Activated T-cell treated with anti-CD3 and anti-CD28 coated beads for 48 hours (primary cell): ENCODE results near the gene ZSCAN30.

Experiments used
- DNase-seq: peaks from one replicate; pipeline ENCODE4 v3.0.0-alpha.2; 2020; ENCODE audit warnings: low read depth

Gene ZSCAN30

DNA sequence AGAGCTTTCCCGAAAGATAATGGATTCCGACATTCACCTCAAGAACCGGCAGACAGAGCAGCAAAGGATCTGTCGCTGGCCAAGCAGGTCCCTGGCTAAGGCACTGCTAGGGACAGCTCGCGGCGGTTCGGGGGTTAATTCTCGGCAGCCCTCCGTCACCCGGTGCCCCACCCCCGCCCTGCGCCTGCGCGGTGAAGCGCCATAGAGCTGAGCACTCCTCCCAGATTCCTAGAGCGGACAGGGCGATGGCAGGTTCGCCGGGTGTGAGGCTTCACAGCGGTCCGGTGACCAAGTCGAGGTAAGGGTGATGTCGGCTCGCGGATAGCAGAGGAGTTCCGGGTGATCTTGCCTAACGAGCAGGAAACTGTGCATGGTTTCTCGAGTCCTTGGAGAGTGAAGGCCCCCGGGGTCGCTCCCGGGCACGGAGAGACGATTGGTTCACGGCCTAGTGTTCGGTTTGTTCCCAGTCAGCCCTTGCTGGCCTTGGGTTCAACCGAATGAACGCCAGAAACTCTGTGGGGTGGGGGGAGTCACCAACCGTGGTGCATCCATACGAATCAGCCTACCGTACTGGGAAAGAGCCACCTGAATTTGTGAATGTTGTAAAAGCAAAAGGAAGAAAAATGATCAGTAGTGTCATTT lies at the start of gene ZSCAN30:
TSS of gene ZSCAN30 (minus strand) at position 136 of the 642 bp plus-strand sequence. CDS start 25,877 bp downstream, outside the sequence.
- DNase-seq: peak; percentile 95

DNA sequence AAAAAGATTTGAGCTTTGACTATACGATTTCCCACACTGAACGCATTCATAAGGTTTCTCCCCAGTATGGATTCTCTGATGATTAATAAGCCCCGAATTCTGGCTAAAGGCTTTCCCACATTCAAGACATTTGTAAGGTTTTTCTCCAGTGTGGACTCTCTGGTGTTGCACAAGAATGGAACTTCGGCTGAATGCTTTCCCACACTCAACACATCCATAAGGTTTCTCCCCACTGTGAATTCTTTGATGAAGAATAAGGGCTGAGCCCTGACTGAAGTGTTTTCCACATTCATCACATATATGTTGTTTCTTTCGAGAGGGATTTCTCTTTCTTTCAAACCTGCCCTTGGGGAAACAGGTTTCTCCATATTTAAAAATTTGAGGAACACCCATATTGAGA lies 47.3 kb upstream of the ZSCAN30 start:
- DNase-seq: no peak

DNA sequence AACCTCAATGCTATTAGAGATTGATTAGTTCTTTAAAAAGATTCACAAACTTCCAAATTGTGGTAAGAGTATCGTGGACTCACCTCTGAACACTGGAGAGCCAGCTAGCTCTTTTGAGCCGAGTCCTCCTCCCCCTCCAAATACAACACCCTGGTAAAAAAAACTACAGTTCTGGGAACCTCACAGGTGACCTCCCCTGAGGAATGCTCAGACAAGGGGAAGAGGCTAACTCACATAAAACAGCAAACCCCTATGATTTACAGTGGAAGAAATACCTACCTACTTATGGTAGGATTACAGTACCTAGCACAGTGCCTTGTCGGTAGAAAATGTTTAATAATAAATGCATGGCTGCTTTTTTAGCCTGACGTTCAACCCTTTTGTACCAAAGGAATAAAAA lies 45.8 kb upstream of the ZSCAN30 start:
- no peak for DNase-seq

DNA sequence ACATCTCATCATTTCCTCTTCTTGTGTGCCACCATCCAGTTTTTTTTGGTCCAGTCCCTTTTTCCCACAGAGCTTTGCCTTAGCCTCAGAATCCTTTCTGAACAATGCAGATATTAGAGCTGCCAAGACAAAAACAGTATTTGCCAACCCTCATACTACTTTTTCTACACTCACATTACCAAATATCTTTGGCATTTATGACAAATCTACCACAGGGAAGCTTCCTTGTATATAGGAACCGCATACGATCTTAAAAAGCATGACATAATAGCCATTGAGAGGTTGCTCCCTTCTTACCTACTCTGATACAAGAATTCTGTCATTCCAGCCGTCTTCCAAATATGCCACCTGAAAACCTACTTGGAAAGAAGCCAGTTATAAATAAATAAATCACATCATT lies 44.8 kb upstream of the ZSCAN30 start:
- DNase-seq: no peak

DNA sequence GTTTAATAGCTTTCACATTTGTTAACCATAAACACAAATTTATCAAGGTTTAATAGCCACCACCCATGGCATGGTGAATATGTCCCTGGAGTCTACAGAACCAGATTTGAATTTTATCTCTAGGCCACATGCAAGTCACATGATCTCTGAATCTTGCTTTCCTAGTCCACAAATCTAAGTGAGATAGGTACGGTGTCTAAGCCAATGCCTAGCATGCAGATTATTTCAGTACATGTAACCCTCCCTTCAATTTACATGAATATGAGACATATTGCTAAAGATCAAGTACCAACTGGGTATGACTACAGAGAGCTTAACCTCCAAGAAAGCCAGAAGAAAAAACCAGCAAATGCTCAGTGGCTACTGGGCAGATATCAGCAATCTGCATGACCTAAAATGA lies 44.2 kb upstream of the ZSCAN30 start:
- DNase-seq: no peak

DNA sequence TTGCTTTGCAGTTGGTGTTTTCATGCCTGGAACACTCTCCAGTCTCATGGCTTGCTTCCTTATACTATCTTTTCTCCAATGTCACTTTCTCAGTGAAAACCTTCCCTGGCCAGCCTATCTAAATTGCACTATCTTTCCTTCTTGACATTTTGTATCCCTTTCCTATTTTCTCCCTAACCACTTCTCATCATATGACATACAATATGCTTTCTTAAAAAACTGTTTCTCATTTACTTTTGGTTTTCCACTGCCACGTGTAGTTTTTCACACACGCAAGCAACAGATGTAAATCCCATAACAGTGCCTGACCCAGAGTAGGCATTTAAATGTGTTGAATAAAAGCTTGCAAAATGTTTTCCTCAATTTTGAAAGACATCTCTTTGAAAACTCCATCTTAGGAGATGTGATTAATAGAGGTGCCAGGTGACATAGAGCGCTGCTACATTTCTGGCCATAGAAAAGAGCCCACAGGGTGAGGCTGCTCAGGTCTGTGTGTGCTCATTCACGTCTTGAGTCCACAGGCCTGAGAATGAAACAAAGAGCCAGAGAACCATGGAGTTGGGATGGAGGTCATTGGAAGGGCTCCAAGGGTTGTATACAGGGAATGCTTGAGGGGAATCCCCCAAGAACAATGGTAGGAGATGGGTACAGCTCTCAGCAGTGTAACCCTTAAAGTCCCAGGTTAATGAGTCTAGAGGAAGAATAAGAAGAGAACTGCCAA lies 41.5 kb upstream of the ZSCAN30 start:
- no peak for DNase-seq

DNA sequence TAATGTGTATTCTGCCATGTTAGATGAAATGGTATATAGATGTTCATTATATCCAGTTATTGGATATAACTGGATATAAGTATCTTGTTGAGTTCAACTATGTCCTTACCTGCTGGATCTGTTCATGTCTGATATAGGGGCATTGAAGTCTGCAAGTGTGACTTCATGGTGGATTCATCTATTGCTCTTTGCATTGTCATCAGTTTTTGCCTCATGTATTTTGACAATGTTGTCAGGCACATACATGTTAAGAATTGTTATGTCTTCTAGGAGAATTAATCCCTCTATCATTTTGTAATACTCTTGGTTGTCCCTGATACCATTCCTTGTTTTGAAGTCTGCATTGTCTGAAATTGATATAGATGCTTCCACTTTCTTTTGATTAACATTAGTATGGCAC lies 38.8 kb upstream of the ZSCAN30 start:
- DNase-seq: no peak

DNA sequence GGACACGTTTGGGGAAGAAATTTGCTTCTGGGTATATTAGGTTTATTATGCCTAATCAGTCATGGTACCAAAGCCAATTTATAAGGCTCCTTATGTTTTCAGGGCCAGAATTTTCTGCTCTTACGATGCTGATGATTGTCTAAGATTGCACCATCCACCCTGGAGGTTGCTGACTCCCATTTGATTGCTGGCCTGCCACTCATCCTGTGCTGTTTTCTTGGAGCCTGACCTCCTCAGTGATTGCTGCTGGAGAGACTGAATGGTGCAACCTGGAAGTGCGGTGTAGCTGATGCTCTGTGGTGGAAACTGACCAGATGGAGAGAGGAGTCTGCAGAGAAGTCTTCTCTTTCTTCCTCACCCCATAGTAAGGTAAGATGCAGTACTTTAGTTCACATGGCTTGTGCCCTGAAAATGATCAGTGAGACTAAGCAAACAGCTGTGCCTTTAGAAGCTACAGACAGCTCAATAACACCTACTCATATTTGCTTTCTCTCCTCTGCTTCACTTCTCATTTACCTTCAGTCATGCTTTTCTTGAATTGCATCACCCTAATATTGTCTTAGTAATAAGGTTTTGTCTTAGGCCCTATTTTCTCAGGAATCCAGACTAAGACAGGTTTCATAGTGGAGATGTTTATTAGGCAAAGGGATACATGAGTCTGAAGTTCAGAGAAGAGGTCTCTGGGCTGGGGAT lies 36.8 kb upstream of the ZSCAN30 start:
- no peak for DNase-seq

DNA sequence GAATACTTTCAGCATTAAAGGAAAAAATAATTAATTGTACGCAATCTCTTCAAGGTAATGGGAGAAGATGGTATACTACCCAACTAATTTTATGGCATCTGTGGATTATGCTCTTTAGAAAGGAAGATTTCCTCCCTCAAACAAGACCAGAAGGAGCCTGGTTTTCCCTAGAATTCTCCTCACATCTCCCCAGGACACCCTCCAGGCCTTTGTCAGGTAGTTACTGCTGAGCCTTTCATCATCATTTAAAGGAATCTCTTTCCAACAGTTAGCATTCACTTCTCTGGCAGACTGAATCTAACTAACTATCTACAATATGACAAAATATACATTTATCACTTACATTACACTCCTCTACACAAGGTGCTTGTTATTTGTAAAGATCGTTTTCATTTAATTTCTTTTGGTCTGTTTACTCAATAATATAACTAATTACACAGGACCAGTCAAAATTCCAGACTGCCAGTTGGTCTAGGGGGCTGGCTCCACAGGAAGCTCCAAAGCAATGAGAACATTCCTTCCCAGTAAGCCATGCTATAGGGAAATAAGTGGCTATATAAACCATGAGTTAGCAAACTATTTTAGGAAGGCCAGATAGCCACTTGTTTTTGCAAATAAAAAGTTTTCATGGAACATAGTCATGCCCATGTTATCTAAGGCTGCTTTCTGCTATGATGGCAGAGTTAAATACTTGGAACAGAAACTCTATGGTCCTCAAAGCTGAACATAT lies 35.1 kb upstream of the ZSCAN30 start:
- no peak for DNase-seq

DNA sequence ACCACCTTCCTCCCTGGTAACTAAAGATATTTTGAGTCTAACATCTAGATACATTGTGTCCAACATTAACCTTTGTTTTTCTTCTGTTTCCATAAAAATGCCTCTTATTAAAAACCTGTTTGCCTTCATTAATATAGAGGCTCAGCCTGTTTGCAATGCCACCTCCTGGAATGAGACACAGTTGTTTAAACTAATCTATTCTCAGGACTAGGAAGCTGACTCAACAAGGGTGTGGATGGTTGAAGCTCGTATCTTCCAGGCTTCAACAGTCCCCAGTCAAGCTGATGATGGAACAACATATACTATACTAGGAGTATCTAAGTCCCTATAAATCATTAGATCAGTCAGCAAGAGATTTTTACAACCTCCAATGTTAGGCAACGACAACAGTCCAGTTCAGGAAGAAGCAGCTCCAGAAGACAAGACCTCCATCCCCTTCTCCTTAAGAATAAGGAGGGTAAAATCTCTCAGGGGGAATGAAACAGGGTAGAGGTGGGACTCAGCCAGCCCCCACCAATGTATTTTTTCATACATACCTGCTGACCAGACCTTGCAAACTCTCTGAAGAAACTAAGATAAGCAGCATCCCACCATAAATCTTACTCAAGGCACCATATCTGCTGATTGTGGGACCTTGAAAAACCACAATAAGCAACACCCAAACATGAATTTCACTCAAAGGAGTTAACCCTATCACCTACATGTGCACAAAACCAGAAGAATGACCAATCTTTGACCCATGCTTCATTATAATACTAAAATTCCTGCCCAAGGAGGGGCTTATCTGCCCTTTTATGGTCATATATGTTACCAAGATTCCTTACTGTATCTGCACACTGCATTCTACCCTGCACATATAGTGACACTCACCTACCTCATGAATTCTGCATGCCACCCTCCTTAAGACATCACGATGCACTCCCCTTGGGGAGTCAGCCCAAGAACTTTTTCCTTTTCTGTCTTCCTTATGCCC lies 32.7 kb upstream of the ZSCAN30 start:
- no peak for DNase-seq

DNA sequence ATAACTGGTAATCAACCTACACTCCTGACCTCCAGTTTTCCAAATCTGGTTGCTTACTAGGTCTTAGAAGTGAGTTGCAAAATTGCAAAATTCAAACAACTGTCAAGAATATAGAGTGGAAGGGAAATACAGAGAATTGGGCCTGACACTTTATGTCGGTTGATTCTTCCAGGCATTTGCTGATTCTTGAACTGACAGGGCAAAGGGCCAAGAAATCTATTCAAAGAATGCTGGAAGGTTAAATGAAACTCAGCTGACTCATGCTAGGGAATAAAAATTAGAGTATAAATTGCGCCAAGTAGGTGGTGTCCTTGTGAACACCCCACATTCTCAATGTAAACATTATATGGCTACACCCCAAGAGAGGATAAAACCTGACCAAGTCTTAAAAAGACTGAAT lies 21.5 kb upstream of the ZSCAN30 start:
- DNase-seq: no peak

DNA sequence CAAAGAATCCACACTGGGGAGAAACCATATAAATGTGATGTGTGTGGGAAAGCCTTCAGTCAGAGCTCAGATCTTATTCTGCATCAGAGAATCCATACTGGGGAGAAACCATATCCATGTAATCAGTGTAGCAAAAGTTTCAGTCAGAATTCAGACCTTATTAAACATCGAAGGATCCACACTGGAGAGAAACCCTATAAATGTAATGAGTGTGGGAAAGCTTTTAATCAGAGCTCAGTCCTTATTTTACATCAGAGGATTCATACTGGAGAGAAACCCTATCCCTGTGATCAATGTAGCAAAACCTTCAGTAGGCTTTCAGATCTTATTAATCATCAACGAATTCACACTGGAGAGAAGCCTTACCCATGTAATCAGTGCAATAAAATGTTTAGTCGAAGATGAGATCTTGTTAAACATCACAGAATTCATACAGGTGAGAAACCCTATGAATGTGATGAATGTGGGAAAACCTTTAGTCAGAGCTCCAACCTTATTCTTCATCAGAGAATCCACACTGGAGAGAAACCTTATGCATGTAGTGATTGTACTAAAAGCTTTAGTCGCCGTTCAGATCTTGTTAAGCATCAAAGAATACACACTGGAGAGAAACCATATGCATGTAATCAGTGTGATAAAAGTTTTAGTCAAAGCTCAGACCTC lies 16.7 kb upstream of the ZSCAN30 start:
- no peak for DNase-seq

DNA sequence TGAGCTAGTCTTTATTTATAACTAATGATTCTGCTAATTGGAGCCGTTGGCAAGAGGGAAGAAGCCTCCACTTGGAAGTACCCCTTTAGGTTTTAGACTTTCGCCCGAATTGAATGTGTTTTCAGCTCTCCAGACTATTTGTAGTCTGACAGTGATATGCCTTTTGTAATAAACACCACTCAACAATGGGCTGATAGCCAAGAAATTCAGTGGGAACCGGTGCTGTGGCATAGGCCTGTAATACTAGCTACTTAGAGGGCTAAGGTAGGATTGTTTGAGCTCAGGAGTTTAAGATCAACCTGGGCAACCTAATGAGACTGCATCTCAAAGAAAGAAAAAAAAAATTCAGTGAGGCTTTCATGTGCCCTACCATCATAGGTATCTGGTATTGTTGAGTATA lies 13.6 kb upstream of the ZSCAN30 start:
- no peak for DNase-seq

DNA sequence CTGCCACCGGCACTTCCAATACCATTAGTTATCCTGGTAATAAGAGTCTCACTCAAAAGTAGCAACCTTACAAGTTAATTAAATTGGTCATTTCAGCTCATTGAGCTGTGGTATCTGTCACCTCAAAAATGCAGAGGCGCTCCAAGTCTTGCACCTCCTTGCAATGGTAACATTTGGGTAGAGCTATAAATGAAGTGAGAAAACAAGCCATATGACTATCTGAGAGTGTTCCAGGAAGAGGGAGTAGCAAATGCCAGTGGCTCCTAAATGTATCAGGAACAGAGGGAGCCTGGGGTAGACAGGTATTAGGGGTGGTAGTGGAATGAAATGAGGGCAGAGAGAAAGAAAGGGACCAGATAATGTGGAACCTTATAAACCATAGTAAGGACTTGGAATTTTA lies 6.0 kb upstream of the ZSCAN30 start:
- DNase-seq: no peak

DNA sequence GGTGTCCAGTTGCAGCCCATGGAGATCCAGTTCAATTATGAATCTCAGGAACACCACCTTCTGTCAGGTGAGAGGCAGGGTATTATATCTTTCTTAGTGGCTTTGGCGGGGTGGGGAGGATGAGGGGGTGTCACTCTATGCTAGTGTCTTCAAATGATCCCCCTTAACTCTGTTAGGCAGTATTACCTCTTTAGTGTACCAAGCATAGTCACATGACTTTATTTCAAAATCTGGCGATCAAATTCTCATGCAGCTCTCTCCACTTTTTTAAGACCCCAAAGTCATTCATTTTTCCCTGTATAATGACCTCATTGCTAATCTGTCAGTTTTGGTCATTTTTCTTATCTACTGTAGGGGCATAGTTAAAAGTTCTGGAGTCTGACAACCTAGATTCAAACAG lies 1.1 kb upstream of the ZSCAN30 start:
- no peak for DNase-seq

DNA sequence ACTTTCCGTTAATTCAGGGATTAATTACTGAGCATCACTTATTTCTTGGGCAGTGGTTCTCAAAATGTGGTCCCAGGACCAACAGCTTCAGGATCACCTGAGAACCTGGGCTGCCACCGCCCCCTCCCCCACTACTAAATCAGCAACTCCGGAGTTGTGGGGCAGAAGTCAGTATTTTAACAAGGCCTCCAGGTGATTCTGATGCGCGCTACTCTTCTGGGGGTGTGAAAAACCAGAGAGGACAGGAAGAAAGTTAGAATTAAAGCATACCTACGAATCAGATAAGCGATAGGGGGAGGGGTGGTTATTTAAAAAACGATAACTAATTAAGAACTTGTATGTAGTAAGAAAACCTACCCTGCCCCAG lies 319 bp downstream of the ZSCAN30 start:
- peak; percentile 18 for DNase-seq

DNA sequence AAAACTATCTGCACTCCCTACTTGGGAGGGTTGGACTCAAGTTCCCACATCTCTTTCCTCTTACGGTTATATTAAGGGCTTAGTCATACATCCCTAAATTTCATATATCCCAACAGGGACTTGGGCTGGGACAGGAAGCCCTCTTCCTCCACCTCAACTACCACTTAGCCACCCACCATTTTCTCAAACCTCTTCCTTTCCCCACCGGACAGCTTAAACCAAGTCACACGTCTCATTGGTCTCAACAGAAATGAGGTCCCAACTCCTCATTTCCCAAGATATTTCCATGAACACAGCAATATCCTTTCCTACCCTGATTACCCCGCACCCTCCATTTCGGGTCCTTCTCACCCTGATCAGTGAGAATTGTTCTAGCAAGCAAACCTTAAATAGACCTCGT lies 736 bp downstream of the ZSCAN30 start:
- DNase-seq: no peak

DNA sequence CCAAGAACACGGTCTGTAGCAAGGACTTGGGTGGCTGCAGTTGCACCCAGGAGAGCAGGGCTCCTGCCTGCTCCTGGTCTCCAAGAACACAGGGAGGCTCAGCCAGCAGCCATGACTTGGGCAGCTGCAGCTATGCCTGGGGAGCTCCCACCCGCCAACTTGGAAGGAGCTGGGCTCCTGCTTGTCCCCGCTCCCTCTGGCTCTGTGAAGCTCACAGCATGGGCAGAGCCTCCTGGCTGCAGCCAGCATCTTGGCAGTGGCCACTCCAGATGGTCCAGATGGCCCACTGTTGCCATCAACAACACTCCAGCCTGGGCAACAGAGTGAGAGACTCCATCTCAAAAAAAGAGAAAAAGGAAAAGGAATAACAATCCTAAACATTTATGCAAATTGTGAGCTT lies 5.2 kb downstream of the ZSCAN30 start:
- DNase-seq: no peak

DNA sequence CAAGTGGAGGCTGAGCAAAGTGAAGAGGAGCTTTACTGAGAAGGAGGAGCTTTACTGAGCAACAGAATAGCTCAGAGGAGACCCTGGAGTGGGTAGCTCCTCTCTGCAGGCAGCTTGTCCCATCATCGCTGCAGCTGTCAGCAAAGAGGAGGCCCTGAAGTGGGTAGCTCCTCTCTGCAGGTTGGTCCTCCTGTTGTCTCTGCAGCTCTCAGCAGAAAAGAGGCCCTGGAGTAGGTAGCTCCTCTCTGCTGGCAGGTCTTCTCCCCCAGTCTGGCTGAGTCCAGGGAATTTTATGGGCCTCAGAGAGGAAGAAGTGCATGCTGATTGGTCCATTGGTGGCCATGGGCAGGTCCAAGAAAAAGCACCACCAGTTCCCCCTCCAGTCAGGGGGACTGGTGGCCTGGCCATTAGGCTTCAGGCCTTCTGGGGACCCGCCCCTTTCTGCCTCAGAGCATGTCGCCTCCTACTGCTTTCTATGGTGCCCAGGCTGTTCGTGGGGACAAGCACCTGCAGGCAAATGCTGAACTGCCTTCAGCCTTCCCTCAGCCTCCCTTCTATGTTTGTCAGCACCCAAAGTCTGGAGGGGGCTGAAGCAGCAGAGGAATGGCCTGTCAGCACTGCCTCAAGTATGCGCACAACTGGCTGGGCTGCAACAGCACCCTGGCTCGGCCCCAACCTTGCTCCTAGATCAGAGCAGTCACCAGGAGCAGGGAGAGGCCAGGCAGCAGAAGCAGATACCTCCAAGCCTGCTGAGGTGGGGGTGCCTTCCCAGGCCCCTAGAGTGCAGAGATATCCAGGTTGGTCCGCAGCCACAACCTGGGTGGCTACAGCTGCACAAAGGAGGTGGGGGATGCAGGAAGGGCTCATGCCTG lies 5.9 kb downstream of the ZSCAN30 start:
- no peak for DNase-seq

DNA sequence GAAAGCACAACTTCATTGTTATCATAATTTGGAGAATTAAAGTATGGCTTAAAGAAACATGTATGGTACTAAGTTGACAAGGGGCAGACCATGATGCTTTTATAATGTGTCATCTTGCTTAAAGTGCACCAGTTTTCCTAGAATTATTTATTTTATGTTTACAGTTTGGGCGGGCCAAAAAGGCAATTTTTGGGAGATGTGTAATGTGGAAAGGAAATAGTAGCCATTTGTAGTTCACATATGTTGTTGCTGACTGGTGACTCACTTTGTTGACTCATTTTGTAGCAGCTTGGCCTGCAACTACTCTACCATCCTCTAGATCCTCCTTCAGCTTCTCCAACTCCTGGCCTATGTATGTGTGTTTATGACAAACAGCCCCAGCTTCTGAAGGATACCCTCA lies 7.7 kb downstream of the ZSCAN30 start:
- no peak for DNase-seq
